NCI-H146 treated with DMSO at 0.1 percent for 48 hours (cell line): ENCODE results near the gene ITGA11.
"Not testable (repeated sequence)": the region's sequence is repeated elsewhere in the genome, so short reads cannot be mapped to it uniquely, and the experiment has no call there.

Source experiments
- DNase-seq: peaks from one replicate; lab custom pipeline; 2025; ENCODE audit not compliant: unreplicated experiment; lab: John Stamatoyannopoulos, UW

ITGA11 gene

DNA sequence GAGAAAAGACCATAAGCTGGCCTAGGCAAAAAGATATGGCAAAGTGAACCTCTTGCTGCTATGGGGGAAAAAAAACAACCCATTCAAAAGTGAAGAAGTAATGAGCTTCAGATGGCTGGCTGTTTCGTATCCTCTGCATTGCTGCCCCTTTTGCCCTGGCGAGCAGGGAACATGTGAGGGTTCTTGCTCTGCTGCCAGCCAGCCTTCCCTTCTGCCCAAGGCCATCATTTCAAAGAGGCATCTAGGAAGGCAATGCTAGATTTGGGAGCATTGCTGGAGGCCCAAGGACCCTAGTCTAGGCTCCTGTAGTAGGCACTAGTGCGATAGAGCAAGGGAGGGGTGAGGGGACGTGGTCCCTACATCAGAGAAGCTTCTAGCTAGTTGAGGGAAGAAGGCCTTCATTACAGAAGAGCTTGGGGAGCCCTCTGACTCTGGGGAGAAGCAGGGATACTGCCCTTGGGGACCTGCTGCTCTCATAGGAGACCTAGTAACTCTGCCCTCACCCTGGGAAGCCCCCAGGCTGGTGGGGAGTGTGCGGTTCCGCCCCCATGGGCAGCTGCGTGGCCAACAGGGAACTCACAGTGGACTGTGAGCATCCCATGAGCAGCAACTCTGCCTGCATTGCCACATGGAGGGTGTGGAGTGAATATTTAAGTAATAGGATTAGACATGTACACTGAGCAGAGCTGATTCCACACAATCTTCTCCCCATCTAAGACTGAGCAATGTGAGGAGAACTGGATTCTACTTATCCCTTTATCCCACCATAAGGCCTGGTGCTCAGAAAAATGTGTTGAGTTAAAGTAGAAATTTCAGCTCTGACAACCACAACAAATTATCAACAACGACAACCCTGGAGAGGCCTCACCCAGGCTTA is 21.3 kb downstream of the ITGA11 start:
- no peak for DNase-seq

- no peak for DNase-seq
These were observed 22.1 kb downstream of the ITGA11 start for GRCh38 chr15:68409736-68410370.

DNA sequence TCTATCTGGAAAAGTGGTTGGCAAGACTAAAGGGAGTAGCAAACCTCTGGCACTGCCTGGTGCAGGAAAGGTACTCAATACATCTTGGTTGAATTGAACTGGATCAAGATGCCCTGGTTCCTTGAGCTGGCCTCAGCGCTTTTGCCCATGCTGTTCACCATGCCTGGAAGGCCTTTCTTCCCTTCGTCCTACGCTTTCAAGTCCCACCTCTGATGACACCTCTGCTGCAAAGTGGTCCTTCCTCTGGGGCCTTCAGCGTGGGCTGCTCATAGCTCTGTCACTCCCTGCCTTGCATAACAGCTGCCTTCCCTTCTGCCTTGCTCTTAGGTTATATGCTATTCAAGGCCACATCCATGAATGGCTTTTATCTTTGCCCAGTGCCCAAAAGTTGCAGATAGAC is 23.0 kb downstream of the ITGA11 start:
- no peak for DNase-seq

DNA sequence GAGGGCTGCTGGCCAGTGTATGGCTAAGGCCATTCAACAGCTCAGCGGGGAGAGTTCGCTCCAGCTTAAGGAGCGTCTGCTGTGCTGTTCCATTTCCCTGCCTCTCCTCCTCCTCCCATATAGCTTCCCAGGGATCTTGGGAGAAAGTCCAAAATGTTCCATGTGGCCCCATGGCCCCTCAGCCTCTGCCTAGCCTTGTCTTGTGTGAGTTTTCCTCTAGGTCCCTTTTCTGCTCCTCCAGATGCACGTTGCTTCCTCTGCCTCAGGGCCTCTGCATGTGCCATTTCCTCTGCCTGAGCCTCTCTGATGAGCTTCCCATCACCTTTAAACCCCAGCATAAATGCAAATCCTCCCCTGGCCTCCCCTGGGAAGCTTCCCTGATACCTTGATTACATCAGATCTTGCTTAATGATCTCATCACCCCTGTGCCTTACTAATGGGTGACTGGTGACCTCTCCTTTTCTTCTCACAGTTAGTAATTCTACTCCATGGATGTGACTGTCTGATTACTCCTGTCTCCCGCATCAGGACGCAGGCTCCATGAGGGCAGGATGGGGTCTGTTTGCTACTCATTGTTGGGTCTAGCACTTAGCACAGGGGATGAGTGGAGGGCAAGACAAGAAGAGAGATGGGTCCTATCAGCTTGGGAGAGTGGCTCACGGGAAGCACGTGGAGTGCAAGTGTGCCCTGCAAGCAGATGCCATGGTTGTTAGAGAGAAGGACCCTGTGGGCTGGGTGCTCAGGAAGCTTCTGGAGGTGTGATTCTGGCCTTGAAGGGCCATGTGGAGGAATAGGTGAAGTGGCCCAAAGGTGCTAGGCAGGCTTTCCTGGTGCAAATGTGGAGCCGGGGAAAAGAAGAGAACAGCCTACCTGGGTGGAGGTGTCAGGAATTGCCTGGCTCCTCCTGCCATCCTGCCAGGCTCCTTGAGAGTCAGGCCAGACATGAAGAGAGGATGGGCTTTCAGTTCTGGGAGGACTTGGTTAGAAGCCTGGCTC is 23.8 kb downstream of the ITGA11 start:
- no peak for DNase-seq

GRCh38 chr15:68407141-68407885 is 24.6 kb downstream of the ITGA11 start:
- DNase-seq: no peak

- DNase-seq: no peak
These were observed 26.3 kb downstream of the ITGA11 start for GRCh38 chr15:68405378-68406250.

DNA sequence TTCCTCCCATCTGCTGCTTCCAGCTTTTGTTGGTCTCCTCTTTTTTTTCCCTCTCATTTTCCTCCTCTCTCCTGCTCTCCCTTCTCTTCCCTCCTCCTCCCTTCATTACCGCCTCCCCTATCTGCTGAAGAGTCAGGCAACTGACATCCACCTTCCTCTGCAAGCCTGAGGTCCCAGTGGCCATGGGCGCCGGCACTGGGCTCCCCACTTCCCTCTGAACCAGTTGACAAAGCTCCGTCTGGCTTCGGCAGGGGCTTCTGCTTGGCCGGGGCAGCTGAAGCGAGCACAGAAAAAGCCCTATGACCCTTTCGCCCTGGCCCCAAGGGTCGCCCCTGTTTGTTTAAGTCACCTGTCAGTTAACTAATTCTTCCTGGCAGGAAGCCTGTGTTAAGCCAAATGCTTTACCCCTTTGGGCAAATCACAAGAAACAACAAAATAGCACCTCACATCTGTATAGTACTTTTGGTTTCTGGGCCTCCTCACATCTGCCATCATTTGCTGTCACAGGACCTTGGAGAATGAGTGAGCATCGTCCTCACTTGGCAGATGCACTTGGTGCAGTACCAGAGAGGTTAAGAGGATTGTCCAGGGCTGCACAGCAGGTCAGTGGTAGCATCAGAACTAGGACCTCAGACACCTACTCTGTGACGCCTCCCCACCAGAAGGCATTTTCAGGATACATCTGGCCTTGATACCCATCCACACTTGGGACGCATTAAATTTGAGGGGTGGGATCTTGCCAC is 27.7 kb downstream of the ITGA11 start:
- DNase-seq: no peak

DNA sequence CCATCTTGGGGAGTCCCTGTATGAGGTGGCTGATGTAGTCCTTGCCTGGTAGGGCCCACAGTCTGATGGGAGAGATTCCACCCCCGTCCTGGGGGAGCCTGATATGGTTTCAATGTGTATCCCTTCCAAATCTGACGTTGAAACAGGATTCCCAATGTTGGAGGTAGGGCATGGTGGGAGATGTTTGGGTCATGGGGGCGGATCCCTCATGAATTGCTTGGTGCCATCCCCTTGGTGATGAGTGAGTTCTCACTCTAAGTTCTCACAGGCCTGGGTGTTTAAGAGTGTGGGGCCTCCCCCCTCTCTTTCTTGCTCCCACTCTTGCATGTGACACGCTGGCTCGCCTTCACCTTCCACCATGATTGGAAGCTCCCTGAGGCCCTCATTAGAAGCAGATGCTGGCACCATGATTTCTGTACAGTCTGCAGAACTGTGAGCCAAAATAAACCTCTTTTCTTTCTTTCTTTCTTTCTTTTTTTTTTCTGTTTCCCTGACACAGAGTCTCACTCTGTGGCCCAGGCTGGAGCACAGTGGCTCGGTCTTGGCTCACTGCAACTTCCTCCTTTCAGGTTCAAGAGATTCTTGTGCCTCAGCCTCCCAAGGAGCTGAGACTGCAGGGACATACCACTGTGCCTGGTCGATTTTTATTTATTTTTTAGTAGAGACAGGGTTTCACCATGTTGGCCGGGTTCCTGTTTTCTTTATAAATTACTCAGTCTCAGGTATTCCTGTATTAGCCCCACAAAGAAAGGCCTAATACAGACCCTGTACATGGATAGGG is 28.6 kb downstream of the ITGA11 start:
- DNase-seq: no peak

DNA sequence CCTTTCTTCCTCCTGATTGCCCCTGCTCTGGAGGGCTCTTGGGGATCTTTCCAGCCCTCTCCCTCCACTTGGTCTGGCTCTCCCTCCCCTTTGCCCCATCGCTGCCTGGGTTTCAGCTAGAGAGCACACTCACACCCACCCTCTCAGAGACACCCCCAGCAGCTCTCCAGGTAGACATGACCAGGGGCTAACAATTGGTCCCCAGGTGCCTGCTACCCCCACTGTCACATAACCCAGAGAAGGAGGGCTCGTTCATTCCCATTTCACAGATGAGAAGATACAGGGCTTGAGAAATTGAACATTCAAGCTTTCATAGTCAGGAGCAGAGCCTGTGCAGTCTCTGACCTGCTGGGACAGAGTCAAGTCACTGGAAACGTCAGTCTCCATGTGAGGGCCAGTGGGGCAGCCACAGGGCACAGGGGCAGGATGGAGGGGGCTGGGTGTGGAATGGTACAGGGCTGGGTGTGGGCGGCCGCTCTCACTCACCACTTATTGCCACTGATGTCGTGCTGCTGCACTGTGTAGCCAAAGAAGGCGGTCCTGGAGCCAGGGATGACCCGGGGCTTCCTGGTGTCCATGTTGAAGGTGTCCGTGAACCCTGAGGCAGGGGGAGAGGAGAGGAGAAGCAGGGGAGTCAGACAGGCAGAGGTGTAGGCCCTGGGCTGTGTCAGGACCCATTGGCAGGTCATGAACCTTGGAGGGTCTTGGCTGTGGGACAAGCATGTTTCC is 29.4 kb downstream of the ITGA11 start:
- DNase-seq: no peak

- DNase-seq: no peak
These were observed 30.2 kb downstream of the ITGA11 start for GRCh38 chr15:68401496-68402431.

DNA sequence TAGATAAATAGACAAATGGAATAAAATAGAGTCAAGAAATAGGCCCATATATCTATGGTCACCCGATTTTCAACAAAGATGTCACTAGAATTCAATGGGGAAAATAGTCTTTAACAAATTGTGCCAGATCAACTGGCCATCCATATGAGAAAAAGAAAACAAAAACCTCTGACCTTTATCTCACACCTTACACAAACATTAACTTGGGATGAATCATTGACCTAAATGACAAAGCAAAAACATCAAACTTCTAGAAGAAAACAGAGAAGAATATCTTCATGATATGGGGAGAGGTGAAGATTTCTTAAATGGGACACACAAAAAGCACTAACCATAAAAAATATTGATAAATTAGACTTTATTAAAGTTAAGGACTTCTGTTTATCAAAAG is 31.9 kb downstream of the ITGA11 start:
- DNase-seq: no peak

- no peak for DNase-seq
These were observed 32.6 kb downstream of the ITGA11 start for GRCh38 chr15:68399096-68400065.

DNA sequence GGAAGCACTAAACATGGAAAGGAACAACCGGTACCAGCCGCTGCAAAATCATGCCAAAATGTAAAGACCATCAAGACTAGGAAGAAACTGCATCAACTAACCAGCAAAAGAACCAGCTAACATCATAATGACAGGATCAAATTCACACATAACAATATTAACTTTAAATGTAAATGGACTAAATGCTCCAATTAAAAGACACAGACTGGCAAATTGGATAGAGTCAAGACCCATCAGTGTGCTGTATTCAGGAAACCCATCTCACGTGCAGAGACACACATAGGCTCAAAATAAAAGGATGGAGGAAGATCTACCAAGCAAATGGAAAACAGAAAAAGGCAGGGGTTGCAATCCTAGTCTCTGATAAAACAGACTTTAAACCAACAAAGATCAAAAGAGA is 34.0 kb downstream of the ITGA11 start:
- DNase-seq: not testable (repeated sequence)

DNA sequence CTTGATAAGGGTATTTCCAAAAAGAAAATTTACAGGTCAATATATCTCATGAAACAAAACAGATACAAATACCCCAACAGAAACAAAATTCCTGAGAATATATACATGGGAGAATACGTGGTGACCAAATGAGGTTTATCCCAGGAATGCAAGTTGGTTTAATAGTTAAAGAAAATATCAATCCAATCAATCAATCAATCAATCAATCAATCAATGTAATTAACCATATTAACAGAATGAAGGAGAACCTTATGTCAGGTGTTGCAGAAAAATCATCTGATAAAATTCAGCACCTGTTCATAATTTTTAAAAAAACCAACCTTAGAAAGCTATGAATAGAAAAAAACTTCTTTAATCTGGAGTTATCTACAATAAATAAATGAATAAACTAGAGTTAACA is 35.9 kb downstream of the ITGA11 start:
- DNase-seq: no peak

GRCh38 chr15:68391121-68391520 is 40.8 kb downstream of the ITGA11 start:
- DNase-seq: no peak
